ENCODE data around the gene CCDC92B.

GRCh38 chr17:2797637-2798036, 48.2 kb upstream of the CCDC92B start:
- TF ChIP-seq CTCF (IDR thresholded peaks at IDR 0.05) (no peak), POLR2A (IDR thresholded peaks at IDR 0.05) (no peak)

Data from uterus (tissue), 2 donors.